ENCODE results near the gene APOO.

The APOO gene

DNA sequence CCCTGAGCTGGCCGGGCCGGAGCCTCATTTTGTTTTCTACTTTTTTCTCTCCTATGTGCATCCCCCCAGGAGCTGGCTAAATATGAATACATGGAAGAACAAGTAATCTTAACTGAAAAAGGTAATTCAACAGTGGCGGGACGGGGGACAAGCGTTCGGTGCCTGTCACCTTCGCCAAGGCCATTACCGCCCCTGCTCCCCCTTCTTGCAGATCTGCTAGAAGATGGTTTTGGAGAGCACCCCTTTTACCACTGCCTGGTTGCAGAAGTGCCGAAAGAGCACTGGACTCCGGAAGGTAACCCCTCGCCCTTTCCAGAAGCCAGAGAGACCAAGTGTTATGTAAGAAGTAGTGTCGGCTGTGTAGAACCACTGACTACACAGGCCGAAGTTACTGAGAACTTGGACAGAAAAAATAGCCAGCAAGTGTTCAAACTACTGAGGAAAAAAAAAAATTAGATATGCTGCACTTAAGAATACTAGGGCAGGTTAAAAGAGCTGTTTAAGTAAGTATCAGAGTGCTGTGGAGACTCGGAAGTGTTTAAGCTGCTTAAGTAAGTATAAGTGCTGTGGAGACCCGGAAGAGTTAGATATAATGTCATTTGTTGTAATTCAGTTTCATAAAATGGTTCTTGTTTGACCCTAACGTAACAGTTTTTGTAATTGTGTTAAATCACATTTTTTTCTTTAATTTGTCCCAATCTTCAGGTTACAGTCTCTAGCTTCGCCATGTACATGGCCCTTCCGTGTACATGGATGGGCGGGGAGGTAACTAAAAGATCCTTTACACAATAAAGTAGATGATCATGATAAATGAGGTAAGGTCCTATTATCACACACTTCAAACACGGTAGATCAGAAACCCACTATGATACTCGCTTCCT is 123.9 kb downstream of the APOO start:
- peak; percentile 59 for DNase-seq

Data from OCI-M1 (cell line).